Fibroblast of mammary gland (primary cell): ENCODE measurements around the gene ZNF614.

Experiments used
- DNase-seq: peaks from one replicate; pipeline ENCODE4 v3.0.0-alpha.2; 2010; ENCODE audit warnings: low read depth
- H3K4me3 ChIP-seq: 2 replicates; pipeline ENCODE4 v1.5.1; 2011; ENCODE audit warnings: low read depth, mild to moderate bottlenecking, low read length, moderate library complexity; ENCODE audit not compliant: control insufficient read depth
- TF ChIP-seq, protein P1 (sequence below): conservative IDR thresholded peaks from 2 replicates; pipeline ENCODE4 v1.5.1; 2011; ENCODE audit warnings: low read depth, low read length, inconsistent platforms; ENCODE audit not compliant: control insufficient read depth, insufficient read depth

Gene ZNF614

DNA sequence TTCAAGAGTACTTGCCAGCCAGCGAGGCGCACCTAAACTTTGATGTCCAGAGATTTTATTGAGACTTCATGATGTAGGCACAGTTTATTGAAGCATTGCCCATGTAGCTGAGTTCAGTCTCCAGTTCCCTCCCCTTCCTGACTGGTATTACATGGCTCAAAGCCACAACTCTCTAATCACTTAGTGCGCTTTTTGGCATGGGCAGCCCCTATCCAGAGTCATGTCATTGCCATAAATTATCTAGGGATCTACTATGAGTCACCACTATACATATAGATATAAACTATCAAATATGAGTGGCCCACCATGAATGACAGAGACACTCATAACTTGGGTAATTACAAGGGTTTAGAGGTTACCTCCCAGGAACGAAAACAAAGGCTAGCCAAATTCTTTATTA lies 7.7 kb downstream of the ZNF614 start:
- no peak overlapping the region for H3K4me3 ChIP-seq
- TF ChIP-seq, protein P1, sequence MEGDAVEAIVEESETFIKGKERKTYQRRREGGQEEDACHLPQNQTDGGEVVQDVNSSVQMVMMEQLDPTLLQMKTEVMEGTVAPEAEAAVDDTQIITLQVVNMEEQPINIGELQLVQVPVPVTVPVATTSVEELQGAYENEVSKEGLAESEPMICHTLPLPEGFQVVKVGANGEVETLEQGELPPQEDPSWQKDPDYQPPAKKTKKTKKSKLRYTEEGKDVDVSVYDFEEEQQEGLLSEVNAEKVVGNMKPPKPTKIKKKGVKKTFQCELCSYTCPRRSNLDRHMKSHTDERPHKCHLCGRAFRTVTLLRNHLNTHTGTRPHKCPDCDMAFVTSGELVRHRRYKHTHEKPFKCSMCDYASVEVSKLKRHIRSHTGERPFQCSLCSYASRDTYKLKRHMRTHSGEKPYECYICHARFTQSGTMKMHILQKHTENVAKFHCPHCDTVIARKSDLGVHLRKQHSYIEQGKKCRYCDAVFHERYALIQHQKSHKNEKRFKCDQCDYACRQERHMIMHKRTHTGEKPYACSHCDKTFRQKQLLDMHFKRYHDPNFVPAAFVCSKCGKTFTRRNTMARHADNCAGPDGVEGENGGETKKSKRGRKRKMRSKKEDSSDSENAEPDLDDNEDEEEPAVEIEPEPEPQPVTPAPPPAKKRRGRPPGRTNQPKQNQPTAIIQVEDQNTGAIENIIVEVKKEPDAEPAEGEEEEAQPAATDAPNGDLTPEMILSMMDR = no peak
- DNase-seq = no peak

DNA sequence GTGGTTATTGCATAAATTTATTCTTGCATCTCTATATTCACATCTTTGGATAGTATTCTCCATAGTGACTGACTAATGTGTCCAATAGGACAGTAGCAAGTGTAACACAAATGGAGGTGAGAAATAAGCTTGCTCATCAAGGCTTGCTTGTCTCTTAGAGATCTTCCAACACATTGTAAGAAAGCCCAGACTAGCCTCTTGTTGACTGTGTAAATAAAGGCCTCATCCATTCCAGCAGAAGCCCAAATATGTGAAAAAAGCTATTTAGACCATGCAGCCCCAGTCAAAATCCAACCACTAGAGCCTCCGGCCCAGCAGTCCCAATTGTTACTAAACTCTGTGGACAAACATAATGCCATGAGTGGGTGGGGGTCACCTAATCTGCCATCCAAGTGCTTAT lies 17.5 kb downstream of the ZNF614 start:
- no peak overlapping the region for H3K4me3 ChIP-seq
- DNase-seq = no peak
- TF ChIP-seq, protein P1 = no peak

DNA sequence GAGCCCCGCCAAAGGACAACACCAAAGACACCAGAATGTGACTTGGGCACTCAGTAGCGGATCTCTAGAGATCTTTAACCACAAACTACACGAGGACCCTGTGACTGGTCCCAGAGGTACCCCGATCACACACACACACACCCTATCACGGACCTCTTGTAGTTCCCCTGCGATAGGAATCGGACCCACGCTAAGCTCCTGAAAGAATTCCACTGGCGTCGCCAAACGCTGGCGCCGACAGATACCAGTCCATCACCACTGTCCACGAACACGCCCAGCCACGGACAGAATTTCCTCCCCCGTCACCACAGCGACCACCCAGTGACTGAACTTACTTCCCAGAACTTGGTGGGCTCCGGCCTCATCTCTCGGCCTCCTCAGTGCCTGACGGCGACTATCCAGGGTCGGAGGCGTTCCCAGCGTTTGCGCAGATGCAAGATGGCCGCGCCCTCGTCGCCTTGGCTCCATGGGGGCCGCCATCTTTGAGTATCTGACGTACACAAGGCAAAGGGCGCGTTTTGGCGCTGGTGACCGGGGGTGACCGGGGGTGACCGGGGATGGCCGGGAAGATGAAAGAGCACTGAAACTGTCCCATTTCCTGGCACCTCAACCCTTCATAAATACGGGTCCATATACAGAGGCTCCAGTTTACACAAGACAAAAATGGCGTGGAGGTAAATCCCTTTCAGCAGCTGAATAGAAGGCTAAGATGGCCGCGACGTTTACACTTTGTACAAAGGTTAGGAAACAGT lies 20.2 kb downstream of the ZNF614 start, which contains the start of gene ZNF615:
ZNF615 (minus strand) TSS at position 406 of the 752 bp plus-strand sequence. CDS start 4,500 bp downstream, outside the sequence.
- TF ChIP-seq, protein P1 = no peak
- peak; percentile 83 for DNase-seq
- H3K4me3 ChIP-seq = peak within 1 kb of the TSS; percentile 94

DNA sequence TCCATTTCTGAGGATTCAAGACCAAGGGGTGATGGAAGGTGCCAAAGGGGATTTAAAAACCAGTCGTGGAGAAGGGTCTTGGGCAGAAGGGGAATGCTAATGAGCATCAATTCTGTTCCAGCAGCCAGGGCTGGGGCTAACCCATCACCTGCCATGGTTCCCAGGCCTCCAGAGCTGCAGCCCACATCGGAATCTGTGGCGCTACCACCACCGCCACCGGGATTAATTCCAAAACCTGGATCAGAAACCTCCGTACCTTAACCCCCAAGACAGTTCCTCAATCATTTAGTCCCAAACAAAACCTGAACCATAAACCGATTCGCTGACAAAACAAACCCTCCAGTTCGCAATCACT lies 20.8 kb downstream of the ZNF614 start:
- TF ChIP-seq, protein P1 = no peak
- H3K4me3 ChIP-seq = peak overlapping the region; percentile 94
- peak; percentile 7 for DNase-seq

DNA sequence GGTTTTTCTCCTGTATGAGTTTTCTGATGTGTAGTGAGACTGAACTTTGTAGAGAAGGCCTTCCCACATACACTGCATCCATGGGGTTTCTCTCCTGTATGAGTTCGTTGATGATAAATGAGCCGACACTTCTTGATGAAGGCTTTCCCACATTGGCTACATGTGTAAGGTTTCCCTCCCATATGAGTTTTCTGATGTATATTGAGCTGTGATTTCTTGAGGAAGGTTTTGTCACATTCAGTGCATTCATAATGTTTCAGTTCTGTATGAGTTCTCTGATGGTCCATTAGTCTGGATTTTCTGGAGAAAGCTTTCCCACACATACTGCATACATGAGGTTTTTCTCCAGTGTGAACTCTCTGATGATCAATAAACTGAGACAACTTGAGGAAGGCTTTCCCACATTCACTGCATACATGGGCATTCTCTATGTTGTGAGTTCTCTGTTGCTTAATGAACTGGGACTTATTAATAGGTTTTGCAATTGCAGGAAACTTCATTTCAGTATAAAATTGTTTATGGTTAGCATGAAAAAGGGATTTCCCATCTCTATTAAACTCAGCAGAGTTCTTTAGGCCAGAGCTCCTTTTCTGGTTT lies 34.0 kb downstream of the ZNF614 start:
- DNase-seq = no peak
- TF ChIP-seq, protein P1 = no peak
- no peak overlapping the region for H3K4me3 ChIP-seq

DNA sequence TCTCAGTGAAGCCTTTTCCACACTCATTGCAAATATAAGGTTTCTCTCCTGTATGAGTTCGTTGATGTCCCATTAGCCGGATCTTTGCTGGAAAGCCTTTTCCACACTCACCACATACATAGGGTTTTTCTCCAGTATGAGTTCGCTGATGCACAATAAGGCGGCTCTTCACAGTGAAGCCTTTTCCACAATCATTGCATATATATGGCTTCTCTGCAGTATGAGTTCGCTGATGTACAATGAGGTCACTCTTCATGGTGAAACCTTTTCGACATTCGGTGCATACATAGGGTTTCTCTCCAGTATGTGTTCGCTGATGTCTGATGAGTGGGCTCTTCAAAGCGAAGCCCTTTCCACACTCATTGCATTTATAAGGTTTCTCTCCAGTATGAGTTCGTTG lies 34.8 kb downstream of the ZNF614 start:
- H3K4me3 ChIP-seq = no peak overlapping the region
- TF ChIP-seq, protein P1 = no peak
- no peak for DNase-seq
